ENCODE data around the gene DICER1. TPM values are rescaled to one million over a fixed set of nuclear protein-coding genes. Genes with fewer than 3 reads are reported as not detected.

DICER1 gene
- total RNA-seq, 2 donors from 2014 or later = 47.7 to 85.0 TPM

- Histone ChIP-seq H3K36me3 (replicated peaks in 1 of 2; ENCODE audit: insufficient read depth in 1 of 2, low read depth in 2 of 2) (no peaks in the 10 kb centered on the region), H3K27me3 (no peaks in the 10 kb centered on the region), H3K27ac (no peak overlapping the region), H3K4me1 (no peaks in the 10 kb centered on the region), H3K4me3 (no peak overlapping the region), H3K9me3 (no peaks in the 10 kb centered on the region)
- 74 to 76% methylated on average over 8 of the region's 8 CpGs for WGBS, 2 donors
- no peak for DNase-seq
- TF ChIP-seq CTCF (IDR thresholded peaks at IDR 0.05) (no peak), POLR2A (IDR thresholded peaks at IDR 0.05) (no peak)
- intact Hi-C loops (cut with DNase I) = no loop called here
- ATAC-seq = no peak
These were observed 100.2 kb downstream of the DICER1 start for GRCh38 chr14:95057147-95057546.

- no peaks in the 10 kb centered on the region for H3K4me1 ChIP-seq
- DNase-seq (peak; percentile 7 to 57 (median 35)), ATAC-seq (peak; percentile 55)
- H3K27me3 ChIP-seq = no peaks in the 10 kb centered on the region
- no peak overlapping the region for H3K27ac ChIP-seq
- no peak overlapping the region for H3K4me3 ChIP-seq
- TF ChIP-seq POLR2A (IDR thresholded peaks at IDR 0.05) = no peak
- TF ChIP-seq CTCF (IDR thresholded peaks at IDR 0.05) = no peak
- no peaks in the 10 kb centered on the region for H3K36me3 ChIP-seq (replicated peaks in 1 of 2; ENCODE audit: insufficient read depth in 1 of 2, low read depth in 2 of 2)
- intact Hi-C loops (cut with DNase I) = no loop called here
- no peaks in the 10 kb centered on the region for H3K9me3 ChIP-seq
- 54 to 60% methylated on average over 8 to 9 of the region's 10 CpGs for WGBS, 2 donors
These were observed 100.9 kb downstream of the DICER1 start for GRCh38 chr14:95056476-95056875.

- intact Hi-C loops (cut with DNase I) = no loop called here
- Histone ChIP-seq H3K36me3 (replicated peaks in 1 of 2; ENCODE audit: insufficient read depth in 1 of 2, low read depth in 2 of 2) (no peaks in the 10 kb centered on the region), H3K27me3 (no peaks in the 10 kb centered on the region), H3K4me3 (no peak overlapping the region), H3K9me3 (no peaks in the 10 kb centered on the region), H3K27ac (no peak overlapping the region), H3K4me1 (no peaks in the 10 kb centered on the region)
- ATAC-seq = no peak
- WGBS, 2 donors = 88 to 92% methylated on average over 7 of the region's 7 CpGs
- DNase-seq = no peak
- TF ChIP-seq CTCF (IDR thresholded peaks at IDR 0.05) (no peak), POLR2A (IDR thresholded peaks at IDR 0.05) (no peak)
These were observed 102.0 kb downstream of the DICER1 start for GRCh38 chr14:95055318-95055717.

- intact Hi-C loops (cut with DNase I) = no loop called here
- ATAC-seq = no peak
- no peaks in the 10 kb centered on the region for H3K4me1 ChIP-seq
- TF ChIP-seq POLR2A (IDR thresholded peaks at IDR 0.05) (no peak), CTCF (IDR thresholded peaks at IDR 0.05) (no peak)
- DNase-seq = no peak
- H3K27me3 ChIP-seq = no peaks in the 10 kb centered on the region
- no peak overlapping the region for H3K4me3 ChIP-seq
- H3K27ac ChIP-seq = no peak overlapping the region
- no peaks in the 10 kb centered on the region for H3K9me3 ChIP-seq
- H3K36me3 ChIP-seq (replicated peaks in 1 of 2; ENCODE audit: insufficient read depth in 1 of 2, low read depth in 2 of 2) = no peaks in the 10 kb centered on the region
- WGBS, 2 donors = 81 to 84% methylated on average over 19 to 23 of the region's 23 CpGs
These were observed 102.7 kb downstream of the DICER1 start for GRCh38 chr14:95054346-95055280.
